Measurements from ENCODE around the gene RNF130. TPM values are rescaled to one million over a fixed set of nuclear protein-coding genes. Genes with fewer than 3 reads are reported as not detected.

RNF130 gene
- total and polyA plus RNA-seq, 2 of the 13 experiments (the other 11 are each of a cell fraction or from before 2014, with no cell fraction given) = 28.2 to 28.3 TPM

GRCh38 chr5:180077594-180078284 lies 6.2 kb upstream of the RNF130 start (continued):
- TF ChIP-seq ZNF207 (IDR thresholded peaks at IDR 0.05; ENCODE audit: borderline replicate concordance) (no peak), HDAC1 (CRISPR knock-in tag; IDR thresholded peaks at IDR 0.05) (no peak), XRCC5 (optimal IDR thresholded peaks at IDR 0.05; ENCODE audit: low read length) (no peak)

- peaks cover 2 to 40% of the 10 kb centered on the region in 2 experiments; a peak in 4 of 5 replicates for H3K27me3 ChIP-seq (ENCODE audit: control insufficient read depth in 1 of 2, insufficient read depth in 2 of 2, low read length in 2 of 2)
- CTCF ChIA-PET (ENCODE audit: low intra/inter-chr PET ratio, low total read pairs) = no interaction called here
- 0 out of 2 replicates have a peak, but pooled peaks cover 4% of the 10 kb centered on the region for H3K9me3 ChIP-seq (ENCODE audit: low read length)
- BruUV-seq (replicated peaks) = no TSS peak
- intact Hi-C loops (cut with micrococcal nuclease; ENCODE audit: unreplicated experiment) (no loop called here), in situ Hi-C loops (cut with HindIII; ENCODE audit: extremely low pct_ligation_motif_present, low pct_unique_long_range_greater_than_20kb) (loop anchor here (25.0 kb wide), 1 partner anchor 313 kb away; no protein-coding TSS in a partner anchor)
- no peaks in the 10 kb centered on the region for H3K36me3 ChIP-seq (replicated peaks in 1 of 2; ENCODE audit: control insufficient read depth in 1 of 2, insufficient read depth in 2 of 2, low read length in 2 of 2)
- 6% methylated on average over 1 of the region's 1 CpG for WGBS (ENCODE audit: low lambda C conversion rate)
- H3K4me3 ChIP-seq (replicated peaks in 1 of 3; ENCODE audit: insufficient read depth in 1 of 3, low read depth in 2 of 3, low read length in 3 of 3) = no peak overlapping the region
- H3K27ac ChIP-seq (ENCODE audit: extremely low read length, insufficient read depth, low read length) = no peak overlapping the region
- ATAC-seq (no peak), FAIRE-seq (no peak), DNase-seq (ENCODE audit: low spot score) (no peak)
- H3K79me2 ChIP-seq (ENCODE audit: insufficient read depth, low read length) = peaks cover 2% of the 10 kb centered on the region
- H2AFZ ChIP-seq (ENCODE audit: low read length) = no peak overlapping the region
- no peak overlapping the region for H3K4me2 ChIP-seq (ENCODE audit: low read depth, low read length)
- peaks cover 4% of the 10 kb centered on the region; the same call in 1 of the 2 replicates for H4K20me1 ChIP-seq (ENCODE audit: insufficient read depth, low read length)
- POLR2A ChIA-PET = no interaction called here
- H3K9ac ChIP-seq (ENCODE audit: insufficient read depth, low read depth, low read length) = no peak overlapping the region
- peaks cover 9% of the 10 kb centered on the region for H3K4me1 ChIP-seq (ENCODE audit: insufficient read depth, low read length)
- TF ChIP-seq MEIS2 (CRISPR knock-in tag; IDR thresholded peaks at IDR 0.05) (no peak), RBM22 (optimal IDR thresholded peaks at IDR 0.05; ENCODE audit: low read length) (no peak), FUBP1 (CRISPR knock-in tag; IDR thresholded peaks at IDR 0.05; ENCODE audit: borderline replicate concordance) (no peak), ZNF292 (CRISPR knock-in tag; IDR thresholded peaks at IDR 0.05; ENCODE audit: borderline replicate concordance, low read depth) (no peak), SSRP1 (CRISPR knock-in tag; IDR thresholded peaks at IDR 0.05) (no peak), HMGA1 (CRISPR knock-in tag; conservative IDR thresholded peaks at IDR 0.05) (no peak), ZKSCAN5 (CRISPR knock-in tag; IDR thresholded peaks at IDR 0.05) (no peak), ZNF362 (CRISPR knock-in tag; IDR thresholded peaks at IDR 0.05; ENCODE audit: borderline replicate concordance) (no peak), ZNF556 (CRISPR knock-in tag; IDR thresholded peaks at IDR 0.05; ENCODE audit: borderline replicate concordance) (no peak), ATAD3A (CRISPR knock-in tag; IDR thresholded peaks at IDR 0.05) (no peak), NR1H2 (CRISPR knock-in tag; IDR thresholded peaks at IDR 0.05; ENCODE audit: borderline replicate concordance, low read depth) (no peak)
- TF ChIP-seq, protein P1, sequence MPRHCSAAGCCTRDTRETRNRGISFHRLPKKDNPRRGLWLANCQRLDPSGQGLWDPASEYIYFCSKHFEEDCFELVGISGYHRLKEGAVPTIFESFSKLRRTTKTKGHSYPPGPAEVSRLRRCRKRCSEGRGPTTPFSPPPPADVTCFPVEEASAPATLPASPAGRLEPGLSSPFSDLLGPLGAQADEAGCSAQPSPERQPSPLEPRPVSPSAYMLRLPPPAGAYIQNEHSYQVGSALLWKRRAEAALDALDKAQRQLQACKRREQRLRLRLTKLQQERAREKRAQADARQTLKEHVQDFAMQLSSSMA (CRISPR knock-in tag; IDR thresholded peaks at IDR 0.05) = no peak
- TF ChIP-seq, protein P2, sequence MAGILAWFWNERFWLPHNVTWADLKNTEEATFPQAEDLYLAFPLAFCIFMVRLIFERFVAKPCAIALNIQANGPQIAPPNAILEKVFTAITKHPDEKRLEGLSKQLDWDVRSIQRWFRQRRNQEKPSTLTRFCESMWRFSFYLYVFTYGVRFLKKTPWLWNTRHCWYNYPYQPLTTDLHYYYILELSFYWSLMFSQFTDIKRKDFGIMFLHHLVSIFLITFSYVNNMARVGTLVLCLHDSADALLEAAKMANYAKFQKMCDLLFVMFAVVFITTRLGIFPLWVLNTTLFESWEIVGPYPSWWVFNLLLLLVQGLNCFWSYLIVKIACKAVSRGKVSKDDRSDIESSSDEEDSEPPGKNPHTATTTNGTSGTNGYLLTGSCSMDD (CRISPR knock-in tag; IDR thresholded peaks at IDR 0.05) = no peak
- TF ChIP-seq, protein P3, sequence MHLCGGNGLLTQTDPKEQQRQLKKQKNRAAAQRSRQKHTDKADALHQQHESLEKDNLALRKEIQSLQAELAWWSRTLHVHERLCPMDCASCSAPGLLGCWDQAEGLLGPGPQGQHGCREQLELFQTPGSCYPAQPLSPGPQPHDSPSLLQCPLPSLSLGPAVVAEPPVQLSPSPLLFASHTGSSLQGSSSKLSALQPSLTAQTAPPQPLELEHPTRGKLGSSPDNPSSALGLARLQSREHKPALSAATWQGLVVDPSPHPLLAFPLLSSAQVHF (CRISPR knock-in tag; IDR thresholded peaks at IDR 0.05) = no peak
Observed at GRCh38 chr5:180075703-180076102, 4.1 kb upstream of the RNF130 start.
